Peyer's patch (tissue), 4 donors: ENCODE measurements around the gene COL13A1.

Experiments used
- CTCF ChIP-seq, 6 experiments: fragments of 450-650 bp in 4 of 6; fragments of 200-600 bp in 2 of 6; sonication (generic) in 1 of 6; IDR thresholded peaks; one replicate each; pipeline ENCODE4 v1.5.1; 2017 to 2019; ENCODE audit warnings: antibody characterized with exemption in 6 of 6, mild to moderate bottlenecking in 3 of 6, moderate library complexity in 1 of 6
- POLR2A ChIP-seq, 2 donors: fragments of 450-650 bp; IDR thresholded peaks; one replicate each; pipeline ENCODE4 v1.5.1; 2017; ENCODE audit warnings: antibody characterized with exemption in 2 of 2, mild to moderate bottlenecking in 2 of 2, moderate library complexity in 2 of 2

- TF ChIP-seq POLR2A (IDR thresholded peaks at IDR 0.05), result no peak
- no peak for TF ChIP-seq CTCF (IDR thresholded peaks at IDR 0.05)
Measured at GRCh38 chr10:69934768-69935167, 133.1 kb downstream of the COL13A1 start.
